Measurements from ENCODE around the gene ENPEP.
A peak's percentile ranks its signal among the peaks of the same experiment; 100 is the strongest.

The ENPEP gene

DNA sequence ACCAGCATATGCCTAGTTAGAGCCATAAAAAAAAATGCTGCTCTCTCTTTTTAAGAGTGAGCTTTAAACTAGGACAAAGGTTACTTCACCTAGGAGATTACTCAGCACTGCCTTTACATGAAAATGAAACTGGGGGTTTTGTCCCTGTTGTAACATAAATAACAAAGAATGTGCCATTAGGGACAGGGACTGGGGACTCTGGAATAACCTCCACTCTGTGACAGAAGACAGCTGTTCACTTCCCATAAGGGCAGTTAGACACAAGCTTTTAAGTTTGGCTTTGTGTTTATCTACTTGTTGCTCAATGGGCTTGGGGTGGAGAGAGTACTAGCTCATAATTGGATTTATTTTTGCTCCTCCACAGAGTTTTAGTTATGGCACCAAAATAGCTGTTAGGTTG lies 11.9 kb downstream of the ENPEP start:
- Histone ChIP-seq H3K4me1 (ENCODE audit: control insufficient read depth in 1 of 2, insufficient read depth in 1 of 2, low read depth in 1 of 2, low read length in 1 of 2) (peaks cover 13 to 25% of the 10 kb centered on the region in 2 experiments), H3K27me3 (no peaks in the 10 kb centered on the region), H3K36me3 (no peaks in the 10 kb centered on the region), H3K4me3 (ENCODE audit: low read depth in 1 of 2, low read length in 1 of 2) (no peak overlapping the region), H3K27ac (no peak overlapping the region), H3K9me3 (no peaks in the 10 kb centered on the region)
- TF ChIP-seq, protein P1, sequence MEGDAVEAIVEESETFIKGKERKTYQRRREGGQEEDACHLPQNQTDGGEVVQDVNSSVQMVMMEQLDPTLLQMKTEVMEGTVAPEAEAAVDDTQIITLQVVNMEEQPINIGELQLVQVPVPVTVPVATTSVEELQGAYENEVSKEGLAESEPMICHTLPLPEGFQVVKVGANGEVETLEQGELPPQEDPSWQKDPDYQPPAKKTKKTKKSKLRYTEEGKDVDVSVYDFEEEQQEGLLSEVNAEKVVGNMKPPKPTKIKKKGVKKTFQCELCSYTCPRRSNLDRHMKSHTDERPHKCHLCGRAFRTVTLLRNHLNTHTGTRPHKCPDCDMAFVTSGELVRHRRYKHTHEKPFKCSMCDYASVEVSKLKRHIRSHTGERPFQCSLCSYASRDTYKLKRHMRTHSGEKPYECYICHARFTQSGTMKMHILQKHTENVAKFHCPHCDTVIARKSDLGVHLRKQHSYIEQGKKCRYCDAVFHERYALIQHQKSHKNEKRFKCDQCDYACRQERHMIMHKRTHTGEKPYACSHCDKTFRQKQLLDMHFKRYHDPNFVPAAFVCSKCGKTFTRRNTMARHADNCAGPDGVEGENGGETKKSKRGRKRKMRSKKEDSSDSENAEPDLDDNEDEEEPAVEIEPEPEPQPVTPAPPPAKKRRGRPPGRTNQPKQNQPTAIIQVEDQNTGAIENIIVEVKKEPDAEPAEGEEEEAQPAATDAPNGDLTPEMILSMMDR (IDR thresholded peaks at IDR 0.05): no peak

DNA sequence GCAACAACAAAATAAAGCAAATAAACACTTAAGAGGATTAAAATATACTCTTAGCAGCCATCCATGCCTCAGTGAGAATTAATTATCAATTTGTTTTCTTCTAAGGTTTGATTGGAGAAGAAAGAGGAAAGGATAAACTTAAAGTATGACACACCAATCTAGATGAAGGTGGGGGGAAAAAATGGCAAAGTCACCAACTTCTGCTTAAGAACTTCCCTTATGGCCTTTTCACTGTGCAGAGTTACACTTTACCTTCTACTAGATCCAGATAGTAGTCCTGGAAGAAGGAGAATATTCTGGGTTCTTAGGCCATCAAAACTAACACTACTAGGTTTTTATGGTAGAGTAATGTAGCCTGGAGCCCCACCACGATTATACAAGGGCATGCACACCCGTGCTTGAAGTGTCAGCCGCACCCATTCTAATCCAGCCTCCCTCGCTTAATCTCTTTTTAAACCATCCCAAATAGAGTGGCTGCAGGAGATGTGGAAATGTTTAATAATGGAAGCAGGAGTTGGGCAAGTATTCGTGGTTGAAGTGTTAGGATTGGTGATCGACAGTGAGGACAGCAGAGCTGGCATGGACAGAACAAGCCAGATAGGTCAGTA lies 14.1 kb downstream of the ENPEP start:
- Histone ChIP-seq H3K27ac (peak overlapping the region; percentile 54), H3K36me3 (no peaks in the 10 kb centered on the region), H3K4me3 (ENCODE audit: low read depth in 1 of 2, low read length in 1 of 2) (no peak overlapping the region), H3K27me3 (peaks cover under 1% of the 10 kb centered on the region), H3K9me3 (no peaks in the 10 kb centered on the region), H3K4me1 (ENCODE audit: control insufficient read depth in 1 of 2, insufficient read depth in 1 of 2, low read depth in 1 of 2, low read length in 1 of 2) (peaks cover 19 to 31% of the 10 kb centered on the region in 2 experiments)
- TF ChIP-seq, protein P1 (IDR thresholded peaks at IDR 0.05): no peak

GRCh38 chr4:110492522-110492921 lies 16.6 kb downstream of the ENPEP start:
- Histone ChIP-seq H3K9me3 (no peaks in the 10 kb centered on the region), H3K27me3 (peaks cover 10% of the 10 kb centered on the region), H3K4me3 (ENCODE audit: low read depth in 1 of 2, low read length in 1 of 2) (no peak overlapping the region), H3K4me1 (ENCODE audit: control insufficient read depth in 1 of 2, insufficient read depth in 1 of 2, low read depth in 1 of 2, low read length in 1 of 2) (peaks cover 19 to 31% of the 10 kb centered on the region in 2 experiments), H3K27ac (peak overlapping the region; percentile 77), H3K36me3 (no peaks in the 10 kb centered on the region)
- TF ChIP-seq, protein P1 (IDR thresholded peaks at IDR 0.05): no peak

GRCh38 chr4:110493520-110493919 lies 17.6 kb downstream of the ENPEP start:
- peaks cover 10% of the 10 kb centered on the region for H3K27me3 ChIP-seq
- no peaks in the 10 kb centered on the region for H3K36me3 ChIP-seq
- H3K4me3 ChIP-seq (ENCODE audit: low read depth in 1 of 2, low read length in 1 of 2): no peak overlapping the region
- H3K4me1 ChIP-seq (ENCODE audit: control insufficient read depth in 1 of 2, insufficient read depth in 1 of 2, low read depth in 1 of 2, low read length in 1 of 2): peaks cover 19 to 31% of the 10 kb centered on the region in 2 experiments
- no peaks in the 10 kb centered on the region for H3K9me3 ChIP-seq
- TF ChIP-seq, protein P1 (IDR thresholded peaks at IDR 0.05): no peak
- no peak overlapping the region for H3K27ac ChIP-seq

DNA sequence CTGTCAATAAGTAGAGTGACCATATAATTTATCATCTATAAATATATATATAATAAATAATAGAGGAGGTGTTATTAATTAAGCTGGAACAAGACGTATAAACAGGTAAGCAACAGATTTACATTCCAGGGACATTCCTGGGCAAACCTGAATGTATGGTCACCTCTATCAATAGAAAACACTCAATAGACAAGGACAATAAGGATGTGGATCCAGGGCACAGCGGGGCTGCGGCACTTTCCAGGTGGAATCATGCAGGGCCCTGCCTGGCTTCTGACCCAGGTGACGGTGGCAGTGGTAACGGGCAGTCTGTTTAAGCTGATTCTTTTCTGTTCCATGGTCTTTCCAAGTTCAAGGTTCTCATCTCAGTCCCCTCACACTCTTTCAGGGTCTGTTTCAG lies 22.5 kb downstream of the ENPEP start:
- Histone ChIP-seq H3K4me1 (ENCODE audit: control insufficient read depth in 1 of 2, insufficient read depth in 1 of 2, low read depth in 1 of 2, low read length in 1 of 2) (peaks cover under 1% of the 10 kb centered on the region in 2 experiments), H3K27ac (no peak overlapping the region), H3K27me3 (peaks cover 10% of the 10 kb centered on the region), H3K36me3 (no peaks in the 10 kb centered on the region), H3K4me3 (ENCODE audit: low read depth in 1 of 2, low read length in 1 of 2) (no peak overlapping the region), H3K9me3 (no peaks in the 10 kb centered on the region)
- TF ChIP-seq, protein P1 (IDR thresholded peaks at IDR 0.05): no peak
